ENCODE measurements around the gene FOXP1. TPM values are rescaled to one million over a fixed set of nuclear protein-coding genes. Genes with fewer than 3 reads are reported as not detected.

Gene FOXP1
- total RNA-seq, 1 donor from 2014 or later: 113 TPM

DNA sequence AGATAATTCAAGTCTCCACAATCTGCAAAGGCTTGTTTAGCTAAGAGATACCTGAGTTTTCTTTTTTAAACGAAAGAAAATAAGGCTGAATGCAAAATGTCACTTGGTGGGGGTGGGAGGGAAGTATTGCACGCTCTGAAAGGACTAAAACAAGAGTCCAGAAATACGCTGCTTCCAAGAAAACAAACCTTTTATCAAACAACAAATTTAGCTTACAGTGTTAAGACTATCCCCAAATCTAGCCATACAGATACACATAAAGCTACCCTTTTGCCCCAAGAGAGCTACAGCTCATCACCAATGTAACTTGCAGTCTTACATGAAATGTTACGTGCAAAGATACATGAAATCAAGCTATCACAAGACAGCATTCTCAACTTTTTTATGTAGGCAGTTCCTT lies 522.5 kb downstream of the FOXP1 start:
- no peak for DNase-seq (ENCODE audit: extremely low spot score, unreplicated experiment)
- H3K4me3 Mint-ChIP-seq: no peak overlapping the region
- no peaks in the 10 kb centered on the region for H3K36me3 Mint-ChIP-seq
- H3K9me3 Mint-ChIP-seq: no peaks in the 10 kb centered on the region
- no peaks in the 10 kb centered on the region for H3K27me3 Mint-ChIP-seq
- peaks cover 50% of the 10 kb centered on the region for H3K4me1 Mint-ChIP-seq (ENCODE audit: unreplicated experiment)
- H3K27ac Mint-ChIP-seq: peak overlapping the region; percentile 76
- TF ChIP-seq, protein P1, sequence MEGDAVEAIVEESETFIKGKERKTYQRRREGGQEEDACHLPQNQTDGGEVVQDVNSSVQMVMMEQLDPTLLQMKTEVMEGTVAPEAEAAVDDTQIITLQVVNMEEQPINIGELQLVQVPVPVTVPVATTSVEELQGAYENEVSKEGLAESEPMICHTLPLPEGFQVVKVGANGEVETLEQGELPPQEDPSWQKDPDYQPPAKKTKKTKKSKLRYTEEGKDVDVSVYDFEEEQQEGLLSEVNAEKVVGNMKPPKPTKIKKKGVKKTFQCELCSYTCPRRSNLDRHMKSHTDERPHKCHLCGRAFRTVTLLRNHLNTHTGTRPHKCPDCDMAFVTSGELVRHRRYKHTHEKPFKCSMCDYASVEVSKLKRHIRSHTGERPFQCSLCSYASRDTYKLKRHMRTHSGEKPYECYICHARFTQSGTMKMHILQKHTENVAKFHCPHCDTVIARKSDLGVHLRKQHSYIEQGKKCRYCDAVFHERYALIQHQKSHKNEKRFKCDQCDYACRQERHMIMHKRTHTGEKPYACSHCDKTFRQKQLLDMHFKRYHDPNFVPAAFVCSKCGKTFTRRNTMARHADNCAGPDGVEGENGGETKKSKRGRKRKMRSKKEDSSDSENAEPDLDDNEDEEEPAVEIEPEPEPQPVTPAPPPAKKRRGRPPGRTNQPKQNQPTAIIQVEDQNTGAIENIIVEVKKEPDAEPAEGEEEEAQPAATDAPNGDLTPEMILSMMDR (conservative IDR thresholded peaks at IDR 0.05): no peak

DNA sequence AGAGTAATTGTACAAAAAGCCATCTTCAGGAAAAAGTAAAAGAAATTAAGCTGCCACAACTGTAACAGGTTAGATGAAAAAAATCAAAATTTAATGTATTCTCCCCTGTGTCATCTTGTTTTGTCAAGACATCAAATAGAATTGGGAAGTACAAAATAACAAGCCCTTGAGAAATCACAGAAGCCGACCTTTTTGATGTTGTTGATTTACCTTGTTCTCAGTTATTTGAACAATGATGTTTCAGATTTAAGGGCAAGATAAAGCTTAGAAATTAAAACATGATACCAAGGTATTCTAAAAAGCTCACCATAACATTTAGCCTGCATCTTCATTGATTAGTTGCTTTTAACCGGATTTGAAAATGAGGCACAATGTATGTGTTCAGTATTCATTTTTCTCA lies 523.0 kb downstream of the FOXP1 start:
- peak overlapping the region; percentile 47 for H3K27ac Mint-ChIP-seq
- TF ChIP-seq, protein P1 (conservative IDR thresholded peaks at IDR 0.05): no peak
- H3K4me1 Mint-ChIP-seq (ENCODE audit: unreplicated experiment): peaks cover 50% of the 10 kb centered on the region
- no peaks in the 10 kb centered on the region for H3K36me3 Mint-ChIP-seq
- no peaks in the 10 kb centered on the region for H3K9me3 Mint-ChIP-seq
- H3K4me3 Mint-ChIP-seq: no peak overlapping the region
- DNase-seq (ENCODE audit: extremely low spot score, unreplicated experiment): no peak
- no peaks in the 10 kb centered on the region for H3K27me3 Mint-ChIP-seq

- TF ChIP-seq, protein P1 (conservative IDR thresholded peaks at IDR 0.05): no peak
- H3K4me1 Mint-ChIP-seq (ENCODE audit: unreplicated experiment): peaks cover 78% of the 10 kb centered on the region
- H3K27ac Mint-ChIP-seq: peak overlapping the region; percentile 66
- no peak overlapping the region for H3K4me3 Mint-ChIP-seq
- no peaks in the 10 kb centered on the region for H3K9me3 Mint-ChIP-seq
- peaks cover 4% of the 10 kb centered on the region for H3K36me3 Mint-ChIP-seq
- DNase-seq (ENCODE audit: extremely low spot score, unreplicated experiment): no peak
- H3K27me3 Mint-ChIP-seq: no peaks in the 10 kb centered on the region
Measured at GRCh38 chr3:71057526-71057894, 526.0 kb downstream of the FOXP1 start.

DNA sequence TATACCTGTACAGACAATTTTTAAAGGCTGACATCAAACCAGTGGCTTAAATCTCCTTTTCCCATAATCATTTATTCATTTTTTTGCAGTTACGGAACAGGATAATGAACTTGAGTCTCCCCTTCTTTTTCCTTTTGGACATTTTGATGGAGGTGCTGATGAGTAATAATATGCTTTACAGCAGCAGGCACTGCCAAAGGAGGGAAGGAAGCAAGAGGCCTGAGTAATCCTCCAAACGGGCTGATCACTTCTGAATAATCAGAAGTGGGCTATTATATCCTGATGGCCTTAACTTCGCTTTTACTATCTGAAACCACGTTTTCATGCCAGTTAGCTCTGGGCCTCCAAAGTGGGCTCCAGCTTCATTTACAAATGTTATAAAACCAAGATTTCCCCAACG lies 527.2 kb downstream of the FOXP1 start:
- Mint-ChIP-seq H3K4me3 (no peak overlapping the region), H3K4me1 (ENCODE audit: unreplicated experiment) (peaks cover 79% of the 10 kb centered on the region), H3K27ac (peak overlapping the region; percentile 78), H3K27me3 (no peaks in the 10 kb centered on the region), H3K9me3 (no peaks in the 10 kb centered on the region), H3K36me3 (peaks cover 10% of the 10 kb centered on the region)
- TF ChIP-seq, protein P1 (conservative IDR thresholded peaks at IDR 0.05): no peak
- DNase-seq (ENCODE audit: extremely low spot score, unreplicated experiment): no peak

DNA sequence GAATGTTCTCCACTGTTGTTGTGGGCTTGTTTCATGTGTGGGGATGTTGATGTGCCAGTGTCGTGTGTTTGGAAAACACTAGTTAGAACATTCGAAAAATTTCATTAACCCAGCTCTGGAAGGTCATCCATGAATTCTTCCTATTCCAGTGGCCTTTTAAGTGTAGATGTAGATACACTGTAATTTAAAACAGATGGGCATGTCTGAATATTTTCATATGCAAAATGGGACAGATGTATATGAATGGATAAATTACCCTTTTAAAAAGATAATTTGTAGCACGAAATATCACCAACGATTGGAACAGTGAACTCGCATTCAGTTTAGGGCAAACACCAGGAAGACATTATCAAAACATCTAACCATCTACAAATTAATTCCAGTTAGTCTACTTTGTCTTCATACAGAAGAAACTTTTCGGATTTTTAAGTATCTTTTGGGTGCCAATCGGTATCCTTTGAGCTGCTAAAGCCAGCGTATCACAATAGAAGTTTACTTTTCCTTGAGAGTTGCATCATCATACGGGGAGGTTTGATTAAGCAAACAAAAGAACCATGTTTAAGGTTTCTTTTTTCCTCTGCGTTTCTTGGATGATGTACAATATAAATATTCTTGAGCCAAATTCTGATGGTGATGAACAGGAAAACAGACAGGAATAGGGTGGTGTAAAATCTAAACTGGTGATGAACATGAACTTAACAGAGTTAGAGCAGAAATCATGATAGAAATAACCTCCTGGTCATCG lies 528.1 kb downstream of the FOXP1 start:
- peaks cover 79% of the 10 kb centered on the region for H3K4me1 Mint-ChIP-seq (ENCODE audit: unreplicated experiment)
- H3K27ac Mint-ChIP-seq: peak overlapping the region; percentile 15
- no peaks in the 10 kb centered on the region for H3K9me3 Mint-ChIP-seq
- peaks cover 13% of the 10 kb centered on the region for H3K36me3 Mint-ChIP-seq
- H3K27me3 Mint-ChIP-seq: no peaks in the 10 kb centered on the region
- TF ChIP-seq, protein P1 (conservative IDR thresholded peaks at IDR 0.05): no peak
- no peak for DNase-seq (ENCODE audit: extremely low spot score, unreplicated experiment)
- no peak overlapping the region for H3K4me3 Mint-ChIP-seq

Measured in type B pancreatic cell (in vitro differentiated cells).